AG10803 (cell line): Measurements from ENCODE around the gene YWHAH.

Source experiments
- DNase-seq: peaks from one replicate; pipeline ENCODE4 v3.0.0; 2010; ENCODE audit warnings: low read depth
- H3K4me3 ChIP-seq: 2 replicates; pipeline ENCODE4 v1.5.1; 2011; ENCODE audit warnings: mild to moderate bottlenecking, low read length, control low read depth
- TF ChIP-seq, protein P1 (sequence below): conservative IDR thresholded peaks from 2 replicates; pipeline ENCODE4 v1.5.1; 2011; ENCODE audit warnings: mild to moderate bottlenecking, low read length, control low read depth, inconsistent platforms

YWHAH gene

DNA sequence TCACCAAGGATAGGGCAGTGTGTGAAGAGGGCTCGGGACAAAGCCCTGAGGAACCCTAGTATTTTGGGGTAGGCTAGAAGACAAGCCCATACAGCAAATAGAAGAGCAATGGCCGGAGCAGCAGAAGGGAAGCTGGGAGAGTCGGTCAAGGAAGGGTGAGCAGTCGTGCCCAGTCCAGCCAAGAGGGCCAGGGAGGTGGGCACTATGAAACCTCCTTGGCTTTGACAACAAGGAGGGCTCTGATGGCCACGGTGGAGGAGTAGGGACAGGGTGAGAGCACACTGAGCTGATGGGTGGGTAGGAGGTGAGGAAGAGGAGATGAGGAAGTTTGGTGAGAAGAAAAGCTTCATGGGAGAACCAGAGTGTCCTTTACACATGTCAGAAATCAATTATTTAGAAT is 2.2 kb upstream of the YWHAH start:
- TF ChIP-seq, protein P1, sequence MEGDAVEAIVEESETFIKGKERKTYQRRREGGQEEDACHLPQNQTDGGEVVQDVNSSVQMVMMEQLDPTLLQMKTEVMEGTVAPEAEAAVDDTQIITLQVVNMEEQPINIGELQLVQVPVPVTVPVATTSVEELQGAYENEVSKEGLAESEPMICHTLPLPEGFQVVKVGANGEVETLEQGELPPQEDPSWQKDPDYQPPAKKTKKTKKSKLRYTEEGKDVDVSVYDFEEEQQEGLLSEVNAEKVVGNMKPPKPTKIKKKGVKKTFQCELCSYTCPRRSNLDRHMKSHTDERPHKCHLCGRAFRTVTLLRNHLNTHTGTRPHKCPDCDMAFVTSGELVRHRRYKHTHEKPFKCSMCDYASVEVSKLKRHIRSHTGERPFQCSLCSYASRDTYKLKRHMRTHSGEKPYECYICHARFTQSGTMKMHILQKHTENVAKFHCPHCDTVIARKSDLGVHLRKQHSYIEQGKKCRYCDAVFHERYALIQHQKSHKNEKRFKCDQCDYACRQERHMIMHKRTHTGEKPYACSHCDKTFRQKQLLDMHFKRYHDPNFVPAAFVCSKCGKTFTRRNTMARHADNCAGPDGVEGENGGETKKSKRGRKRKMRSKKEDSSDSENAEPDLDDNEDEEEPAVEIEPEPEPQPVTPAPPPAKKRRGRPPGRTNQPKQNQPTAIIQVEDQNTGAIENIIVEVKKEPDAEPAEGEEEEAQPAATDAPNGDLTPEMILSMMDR: no peak
- H3K4me3 ChIP-seq: no peak overlapping the region
- DNase-seq: no peak

DNA sequence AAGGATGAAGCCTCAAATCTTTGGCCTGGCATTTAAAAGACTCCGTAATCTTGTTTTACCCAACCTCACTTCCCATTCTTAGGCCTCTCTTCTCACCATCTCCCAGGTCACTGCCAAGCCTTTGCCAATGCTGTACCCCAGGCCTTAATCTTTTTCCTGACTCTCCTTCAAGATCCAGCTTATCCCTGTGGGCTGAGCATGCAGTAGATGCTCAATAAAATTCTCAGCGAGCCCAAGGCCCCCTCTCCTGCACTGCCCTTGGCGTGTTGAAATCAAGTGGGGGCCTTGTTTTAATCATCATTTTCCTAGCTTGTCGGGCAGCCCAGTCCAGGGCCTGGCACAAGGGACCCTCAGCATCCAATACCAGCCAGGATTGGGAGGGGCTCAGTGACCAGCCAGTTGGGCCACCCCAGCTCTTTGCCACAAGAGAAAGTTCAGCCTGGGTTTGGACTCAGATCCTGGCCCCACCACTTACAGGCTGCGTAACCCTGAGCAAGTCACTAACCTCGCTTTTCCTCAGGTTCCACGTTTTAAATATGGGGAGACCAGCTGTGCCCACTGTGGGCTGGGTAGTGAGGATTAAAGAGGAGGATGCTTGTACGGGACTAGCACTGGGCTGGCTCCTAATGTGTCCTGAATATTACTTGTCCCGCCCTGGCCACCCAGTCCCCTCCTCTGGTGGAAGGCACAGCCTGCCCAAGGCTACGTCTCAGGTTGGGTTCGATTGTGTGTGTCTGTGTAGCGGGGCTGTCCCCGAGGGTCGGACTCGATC is 943 bp upstream of the YWHAH start:
- peak overlapping the region; percentile 70 for H3K4me3 ChIP-seq
- TF ChIP-seq, protein P1: no peak
- DNase-seq: no peak

DNA sequence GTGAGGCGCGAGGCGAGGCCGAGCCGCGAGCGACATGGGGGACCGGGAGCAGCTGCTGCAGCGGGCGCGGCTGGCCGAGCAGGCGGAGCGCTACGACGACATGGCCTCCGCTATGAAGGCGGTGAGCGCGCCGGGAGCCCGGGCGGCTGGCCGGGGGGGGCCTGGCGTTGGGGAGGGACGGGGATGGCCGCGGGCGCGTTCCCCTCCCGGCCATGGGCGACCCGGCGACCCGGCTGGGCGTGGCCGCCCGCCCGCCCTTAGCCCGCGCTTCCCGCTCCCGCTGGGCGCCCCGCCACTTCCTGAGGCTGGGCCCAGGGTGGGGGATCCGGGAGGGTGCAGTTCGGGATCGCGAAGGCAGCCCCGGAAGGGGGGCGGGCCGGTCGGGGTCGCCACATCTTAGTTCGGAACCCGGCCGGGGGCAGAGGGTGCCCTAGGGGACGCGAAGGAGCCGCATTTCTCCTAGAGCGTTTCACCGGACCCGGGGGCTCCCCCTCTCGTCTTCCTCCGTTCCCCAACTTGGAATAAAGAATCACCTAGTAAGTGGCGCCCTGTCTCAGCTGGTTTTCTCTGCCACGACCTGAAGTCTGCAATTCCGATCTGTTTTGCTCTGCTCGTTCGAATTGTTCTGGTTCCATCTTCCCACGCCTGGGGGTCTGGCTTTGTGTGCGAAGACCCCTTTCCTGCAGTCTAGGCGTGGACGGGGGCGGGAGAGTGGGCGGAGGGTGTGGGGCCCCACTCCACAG is 536 bp downstream of the YWHAH start:
- DNase-seq: no peak
- TF ChIP-seq, protein P1: peak; percentile 14; the same call in 1 of the 2 replicates
- H3K4me3 ChIP-seq: peak overlapping the region; percentile 86

DNA sequence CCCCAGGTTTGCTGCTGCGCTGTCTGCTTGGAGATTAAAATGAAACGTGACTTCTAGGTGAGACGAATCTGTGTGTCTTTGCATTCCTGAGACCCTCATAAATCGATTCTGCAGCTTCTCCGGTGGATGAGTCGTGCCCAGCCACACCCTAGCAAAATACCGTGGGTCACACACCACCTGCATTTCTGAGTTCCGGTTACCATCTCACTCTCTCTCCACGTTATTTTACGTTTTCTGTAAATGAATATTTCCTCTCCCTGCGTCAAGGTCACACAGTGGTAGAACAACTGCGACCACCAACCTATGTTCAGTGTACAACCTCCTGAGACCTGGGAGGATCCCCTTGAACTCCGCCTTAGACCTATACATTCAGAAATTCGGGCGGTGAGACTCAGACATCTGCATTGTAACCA is 1.1 kb downstream of the YWHAH start:
- DNase-seq: no peak
- H3K4me3 ChIP-seq: peak overlapping the region; percentile 86
- TF ChIP-seq, protein P1: no peak

DNA sequence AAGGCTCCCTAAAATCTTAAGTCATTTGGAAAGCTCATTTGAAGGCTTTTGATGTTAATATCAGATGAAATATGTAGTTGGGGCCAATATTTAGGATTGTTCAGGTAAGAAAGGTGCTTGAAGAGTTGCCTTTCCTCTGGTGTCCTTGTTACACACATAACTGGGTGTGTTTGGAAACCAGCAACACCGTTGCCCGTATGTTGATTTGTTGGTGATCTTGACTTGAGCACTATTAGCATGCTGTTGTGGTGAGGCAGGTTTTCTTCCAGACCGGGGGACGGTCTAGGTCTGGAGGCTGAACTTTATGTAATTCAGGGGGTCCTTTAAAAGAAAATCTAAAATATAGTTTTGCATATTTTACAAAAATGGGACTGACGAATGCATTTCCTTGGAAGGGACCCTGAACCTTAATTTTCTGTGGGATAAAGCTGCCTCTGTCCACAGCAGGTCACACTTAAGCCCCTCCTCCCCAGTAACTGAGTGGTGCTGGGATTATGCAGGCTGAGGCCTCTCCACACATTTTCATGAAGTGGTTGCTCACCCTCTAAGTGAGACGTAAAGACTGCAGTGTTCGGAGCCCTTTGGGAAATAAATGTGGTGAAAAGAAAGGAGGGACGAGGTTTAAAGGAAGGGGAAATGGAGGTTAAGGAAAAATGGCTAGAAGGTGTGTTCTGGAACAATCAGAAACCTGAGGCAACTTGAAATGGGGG is 1.8 kb downstream of the YWHAH start:
- TF ChIP-seq, protein P1: no peak
- no peak for DNase-seq
- peak overlapping the region; percentile 86 for H3K4me3 ChIP-seq

DNA sequence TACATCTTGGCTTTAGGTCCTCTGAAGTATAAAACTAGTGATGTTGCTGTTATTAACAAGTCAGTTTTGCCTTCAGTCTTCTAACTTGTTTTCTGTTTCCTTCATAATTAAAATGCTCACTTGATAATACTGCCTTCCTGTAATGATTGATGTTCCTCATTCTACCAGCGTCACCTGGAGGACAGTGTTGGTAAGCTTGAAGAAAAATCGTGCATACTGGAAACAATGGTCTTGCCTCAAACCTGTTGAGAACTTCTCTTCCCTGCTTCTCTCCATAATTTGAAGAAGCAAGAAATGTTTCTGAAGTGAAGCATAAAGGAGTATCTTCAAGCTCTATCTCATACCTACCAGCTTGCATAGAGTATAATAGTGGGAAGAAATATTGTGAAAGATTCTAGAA is 3.0 kb downstream of the YWHAH start:
- DNase-seq: no peak
- TF ChIP-seq, protein P1: peak; percentile 18
- H3K4me3 ChIP-seq: no peak overlapping the region
